ENCODE data around the gene ABCB11. TPM values are rescaled to one million over a fixed set of nuclear protein-coding genes. Genes with fewer than 3 reads are reported as not detected.

ABCB11 gene
- total RNA-seq, 3 donors from 2014 or later (not counting 1 experiment from before 2014, with no cell fraction given), result 0.07 to 0.48 (median 0.07) TPM

DNA sequence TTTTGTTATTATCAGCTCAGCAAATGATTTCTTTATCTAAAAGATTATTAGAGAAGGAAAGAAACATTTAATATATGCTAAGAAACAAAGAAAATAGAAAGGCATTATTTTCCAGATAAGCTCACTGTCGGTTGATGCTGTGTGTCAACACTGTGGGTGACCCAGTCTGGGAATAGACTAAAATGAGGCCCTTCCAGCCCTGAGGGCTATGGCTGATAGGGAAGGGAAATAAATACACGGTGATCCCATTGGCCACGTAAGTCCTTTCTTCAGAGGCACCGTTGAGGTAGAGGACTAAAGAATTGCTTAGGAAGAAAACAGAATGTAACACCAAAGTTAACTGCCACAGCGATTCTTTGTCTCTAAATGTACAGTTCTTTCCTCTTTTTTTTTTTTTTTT, 1.8 kb downstream of the ABCB11 start:
- TF ChIP-seq, protein P1, sequence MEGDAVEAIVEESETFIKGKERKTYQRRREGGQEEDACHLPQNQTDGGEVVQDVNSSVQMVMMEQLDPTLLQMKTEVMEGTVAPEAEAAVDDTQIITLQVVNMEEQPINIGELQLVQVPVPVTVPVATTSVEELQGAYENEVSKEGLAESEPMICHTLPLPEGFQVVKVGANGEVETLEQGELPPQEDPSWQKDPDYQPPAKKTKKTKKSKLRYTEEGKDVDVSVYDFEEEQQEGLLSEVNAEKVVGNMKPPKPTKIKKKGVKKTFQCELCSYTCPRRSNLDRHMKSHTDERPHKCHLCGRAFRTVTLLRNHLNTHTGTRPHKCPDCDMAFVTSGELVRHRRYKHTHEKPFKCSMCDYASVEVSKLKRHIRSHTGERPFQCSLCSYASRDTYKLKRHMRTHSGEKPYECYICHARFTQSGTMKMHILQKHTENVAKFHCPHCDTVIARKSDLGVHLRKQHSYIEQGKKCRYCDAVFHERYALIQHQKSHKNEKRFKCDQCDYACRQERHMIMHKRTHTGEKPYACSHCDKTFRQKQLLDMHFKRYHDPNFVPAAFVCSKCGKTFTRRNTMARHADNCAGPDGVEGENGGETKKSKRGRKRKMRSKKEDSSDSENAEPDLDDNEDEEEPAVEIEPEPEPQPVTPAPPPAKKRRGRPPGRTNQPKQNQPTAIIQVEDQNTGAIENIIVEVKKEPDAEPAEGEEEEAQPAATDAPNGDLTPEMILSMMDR (IDR thresholded peaks at IDR 0.05), result no peak
- Histone ChIP-seq H3K27me3 (ENCODE audit: control insufficient read depth, insufficient read depth, low read length) (no peaks in the 10 kb centered on the region), H3K9me3 (ENCODE audit: control insufficient read depth, insufficient read depth, low read length) (peaks cover 2% of the 10 kb centered on the region), H3K36me3 (ENCODE audit: control insufficient read depth, insufficient read depth, low read length) (no peaks in the 10 kb centered on the region), H3K27ac (ENCODE audit: low read length) (no peak overlapping the region), H3K4me3 (ENCODE audit: low read length) (no peak overlapping the region), H3K4me1 (ENCODE audit: control insufficient read depth, insufficient read depth, low read length) (no peaks in the 10 kb centered on the region)
- H3K4me1 Mint-ChIP-seq, result peaks cover 13 to 14% of the 10 kb centered on the region in 2 donors
- ATAC-seq (no peak), DNase-seq (no peak)
- intact Hi-C loops (cut with micrococcal nuclease), result no loop called here
- 98% methylated on average over 4 of the region's 5 CpGs for WGBS (ENCODE audit: insufficient coverage)
- H3K27ac Mint-ChIP-seq, result no peak overlapping the region
- peaks cover 0 to 3% of the 10 kb centered on the region in 2 donors for H3K9me3 Mint-ChIP-seq
- no peaks in the 10 kb centered on the region for H3K36me3 Mint-ChIP-seq
- peaks cover 0 to 3% of the 10 kb centered on the region in 2 donors for H3K27me3 Mint-ChIP-seq (ENCODE audit: low read depth in 2 of 2)
- H3K4me3 Mint-ChIP-seq, result no peak overlapping the region

DNA sequence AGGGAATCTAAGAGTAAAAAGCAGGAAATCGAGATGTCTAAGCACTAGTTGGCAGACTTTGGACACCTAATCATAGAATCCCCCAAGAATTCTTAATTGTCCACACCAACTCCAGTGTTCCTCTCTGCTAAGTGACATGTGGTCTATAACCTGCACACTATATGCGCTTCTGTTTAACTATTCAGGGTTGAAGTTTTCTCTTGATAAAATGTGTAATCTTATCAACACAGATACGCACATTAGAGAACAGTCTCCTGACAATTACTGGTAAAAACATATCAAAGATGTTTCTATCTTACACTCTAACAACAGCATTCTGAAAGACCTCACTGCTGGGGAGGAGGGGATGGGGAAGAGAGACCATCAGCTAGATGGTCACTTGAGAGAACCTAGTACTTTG, 3.9 kb downstream of the ABCB11 start:
- TF ChIP-seq, protein P1 (IDR thresholded peaks at IDR 0.05), result no peak
- H3K27me3 Mint-ChIP-seq (ENCODE audit: low read depth in 2 of 2), result peaks cover 0 to 3% of the 10 kb centered on the region in 2 donors
- no peak overlapping the region for H3K4me3 Mint-ChIP-seq
- H3K27ac Mint-ChIP-seq, result no peak overlapping the region
- H3K4me1 ChIP-seq (ENCODE audit: control insufficient read depth, insufficient read depth, low read length), result no peaks in the 10 kb centered on the region
- intact Hi-C loops (cut with micrococcal nuclease), result no loop called here
- no peaks in the 10 kb centered on the region for H3K9me3 ChIP-seq (ENCODE audit: control insufficient read depth, insufficient read depth, low read length)
- no peaks in the 10 kb centered on the region for H3K27me3 ChIP-seq (ENCODE audit: control insufficient read depth, insufficient read depth, low read length)
- WGBS (ENCODE audit: insufficient coverage), result 71% methylated on average over 1 of the region's 3 CpGs
- H3K9me3 Mint-ChIP-seq, result no peaks in the 10 kb centered on the region
- H3K4me3 ChIP-seq (ENCODE audit: low read length), result no peak overlapping the region
- ATAC-seq (no peak), DNase-seq (no peak)
- no peaks in the 10 kb centered on the region for H3K36me3 Mint-ChIP-seq
- peaks cover 8 to 9% of the 10 kb centered on the region in 2 donors for H3K4me1 Mint-ChIP-seq
- no peaks in the 10 kb centered on the region for H3K36me3 ChIP-seq (ENCODE audit: control insufficient read depth, insufficient read depth, low read length)
- H3K27ac ChIP-seq (ENCODE audit: low read length), result no peak overlapping the region

DNA sequence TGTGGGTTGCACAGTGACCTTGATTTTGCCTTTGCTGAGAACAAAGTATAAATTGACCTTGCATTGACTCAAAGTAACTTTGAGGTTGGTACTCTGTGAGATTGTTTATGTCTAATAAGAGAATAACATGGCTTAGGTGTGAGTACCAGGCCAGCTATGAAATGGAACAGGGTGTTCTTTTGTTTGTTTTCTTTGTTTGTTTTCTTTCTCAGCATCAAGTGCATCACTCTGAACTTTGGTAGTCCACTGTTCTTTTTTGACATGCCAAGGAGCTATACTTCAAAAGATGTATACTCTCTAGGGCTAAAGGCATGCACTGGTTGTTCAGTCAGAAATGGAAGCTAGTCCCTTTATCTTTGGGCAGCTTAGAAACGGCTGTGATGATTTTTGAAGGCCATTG, 5.1 kb downstream of the ABCB11 start:
- H3K4me3 Mint-ChIP-seq, result no peak overlapping the region
- Histone ChIP-seq H3K4me1 (ENCODE audit: control insufficient read depth, insufficient read depth, low read length) (no peaks in the 10 kb centered on the region), H3K27ac (ENCODE audit: low read length) (no peak overlapping the region), H3K4me3 (ENCODE audit: low read length) (no peak overlapping the region), H3K9me3 (ENCODE audit: control insufficient read depth, insufficient read depth, low read length) (no peaks in the 10 kb centered on the region), H3K27me3 (ENCODE audit: control insufficient read depth, insufficient read depth, low read length) (no peaks in the 10 kb centered on the region), H3K36me3 (ENCODE audit: control insufficient read depth, insufficient read depth, low read length) (no peaks in the 10 kb centered on the region)
- H3K36me3 Mint-ChIP-seq, result no peaks in the 10 kb centered on the region
- ATAC-seq (no peak), DNase-seq (no peak)
- WGBS (ENCODE audit: insufficient coverage), result 88% methylated on average over 1 of the region's 1 CpG
- intact Hi-C loops (cut with micrococcal nuclease), result no loop called here
- no peak overlapping the region for H3K27ac Mint-ChIP-seq
- H3K9me3 Mint-ChIP-seq, result no peaks in the 10 kb centered on the region
- H3K4me1 Mint-ChIP-seq, result peaks cover 8 to 9% of the 10 kb centered on the region in 2 donors
- peaks cover 0 to 3% of the 10 kb centered on the region in 2 donors for H3K27me3 Mint-ChIP-seq (ENCODE audit: low read depth in 2 of 2)
- TF ChIP-seq, protein P1 (IDR thresholded peaks at IDR 0.05), result no peak

DNA sequence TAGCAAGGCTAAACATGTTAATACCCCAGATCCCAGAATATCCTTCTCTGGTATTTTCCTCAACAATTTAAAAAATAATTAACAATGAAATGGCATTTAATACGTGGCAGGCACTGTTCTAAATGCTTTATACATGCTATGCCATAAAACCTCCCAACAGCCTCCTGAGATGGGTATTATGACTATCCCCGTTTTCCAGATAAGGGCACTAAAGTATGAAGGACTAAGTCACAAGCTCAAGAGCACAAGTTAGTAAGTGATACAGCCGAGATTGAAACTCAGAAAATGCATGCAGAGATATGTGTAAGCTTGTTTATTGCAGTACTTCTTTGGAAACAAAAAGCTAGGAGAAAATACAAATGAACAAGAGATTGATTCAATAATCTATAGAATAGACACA, 8.0 kb downstream of the ABCB11 start:
- no peak overlapping the region for H3K27ac Mint-ChIP-seq
- intact Hi-C loops (cut with micrococcal nuclease), result no loop called here
- no peaks in the 10 kb centered on the region for H3K9me3 ChIP-seq (ENCODE audit: control insufficient read depth, insufficient read depth, low read length)
- H3K4me1 ChIP-seq (ENCODE audit: control insufficient read depth, insufficient read depth, low read length), result no peaks in the 10 kb centered on the region
- H3K36me3 Mint-ChIP-seq, result no peaks in the 10 kb centered on the region
- no peak for DNase-seq
- H3K27ac ChIP-seq (ENCODE audit: low read length), result no peak overlapping the region
- H3K36me3 ChIP-seq (ENCODE audit: control insufficient read depth, insufficient read depth, low read length), result no peaks in the 10 kb centered on the region
- H3K27me3 ChIP-seq (ENCODE audit: control insufficient read depth, insufficient read depth, low read length), result no peaks in the 10 kb centered on the region
- TF ChIP-seq, protein P1 (IDR thresholded peaks at IDR 0.05), result no peak
- peaks cover 8 to 9% of the 10 kb centered on the region in 2 donors for H3K4me1 Mint-ChIP-seq
- ATAC-seq, result no peak
- H3K4me3 ChIP-seq (ENCODE audit: low read length), result no peak overlapping the region
- WGBS (ENCODE audit: insufficient coverage), result 71% methylated on average over 3 of the region's 3 CpGs
- no peak overlapping the region for H3K4me3 Mint-ChIP-seq
- no peaks in the 10 kb centered on the region for H3K9me3 Mint-ChIP-seq
- H3K27me3 Mint-ChIP-seq (ENCODE audit: low read depth in 2 of 2), result peaks cover 2 to 9% of the 10 kb centered on the region in 2 donors
